GM12864 (cell line): ENCODE data around the gene NR6A1.

Source experiments
- DNase-seq: peaks from one replicate; pipeline ENCODE4 v3.0.0-alpha.2; 2011; ENCODE audit warnings: low read depth
- H3K4me3 ChIP-seq: 2 replicates; pipeline ENCODE4 v1.5.1; 2011; ENCODE audit warnings: mild to moderate bottlenecking, low read depth, low read length, control low read depth
- TF ChIP-seq, protein P1 (sequence below): IDR thresholded peaks from 2 replicates; pipeline ENCODE4 v1.5.1; 2011; ENCODE audit warnings: low read depth, mild to moderate bottlenecking, moderate library complexity, low read length, control low read depth, inconsistent platforms; ENCODE audit errors: missing control alignments

The NR6A1 gene

GRCh38 chr9:124795881-124796431 lies 24.8 kb upstream of the NR6A1 start:
- TF ChIP-seq, protein P1, sequence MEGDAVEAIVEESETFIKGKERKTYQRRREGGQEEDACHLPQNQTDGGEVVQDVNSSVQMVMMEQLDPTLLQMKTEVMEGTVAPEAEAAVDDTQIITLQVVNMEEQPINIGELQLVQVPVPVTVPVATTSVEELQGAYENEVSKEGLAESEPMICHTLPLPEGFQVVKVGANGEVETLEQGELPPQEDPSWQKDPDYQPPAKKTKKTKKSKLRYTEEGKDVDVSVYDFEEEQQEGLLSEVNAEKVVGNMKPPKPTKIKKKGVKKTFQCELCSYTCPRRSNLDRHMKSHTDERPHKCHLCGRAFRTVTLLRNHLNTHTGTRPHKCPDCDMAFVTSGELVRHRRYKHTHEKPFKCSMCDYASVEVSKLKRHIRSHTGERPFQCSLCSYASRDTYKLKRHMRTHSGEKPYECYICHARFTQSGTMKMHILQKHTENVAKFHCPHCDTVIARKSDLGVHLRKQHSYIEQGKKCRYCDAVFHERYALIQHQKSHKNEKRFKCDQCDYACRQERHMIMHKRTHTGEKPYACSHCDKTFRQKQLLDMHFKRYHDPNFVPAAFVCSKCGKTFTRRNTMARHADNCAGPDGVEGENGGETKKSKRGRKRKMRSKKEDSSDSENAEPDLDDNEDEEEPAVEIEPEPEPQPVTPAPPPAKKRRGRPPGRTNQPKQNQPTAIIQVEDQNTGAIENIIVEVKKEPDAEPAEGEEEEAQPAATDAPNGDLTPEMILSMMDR, result no peak
- DNase-seq, result no peak
- H3K4me3 ChIP-seq, result no peak overlapping the region

DNA sequence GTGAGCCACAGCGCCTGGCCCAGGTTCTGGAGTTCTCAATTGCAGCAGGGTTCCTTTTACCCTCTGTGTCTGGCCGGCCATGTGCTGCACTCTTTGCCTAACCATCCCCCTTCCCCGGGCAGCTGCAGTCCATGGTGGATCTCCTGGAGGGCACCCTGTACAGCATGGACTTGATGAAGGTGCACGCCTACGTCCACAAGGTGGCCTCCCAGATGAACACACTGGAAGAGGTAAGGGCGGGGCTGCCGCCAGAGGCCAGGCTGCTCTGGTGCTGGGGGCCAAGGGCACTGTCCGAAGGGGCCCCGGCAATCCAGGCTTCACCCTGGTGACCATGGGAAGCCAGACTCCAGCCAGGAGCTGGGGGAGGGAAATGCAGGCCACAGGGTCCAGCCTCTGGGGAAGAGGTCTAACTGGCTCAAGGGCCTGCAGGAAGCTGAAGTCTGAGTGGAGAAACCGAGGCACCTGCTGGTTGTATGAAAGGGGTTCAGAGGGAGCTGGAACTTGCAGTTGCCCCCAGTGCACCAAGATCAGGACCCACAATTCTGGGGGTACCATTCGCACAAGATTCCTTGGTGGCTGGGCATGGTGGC lies 23.9 kb upstream of the NR6A1 start:
- H3K4me3 ChIP-seq, result no peak overlapping the region
- no peak for DNase-seq

DNA sequence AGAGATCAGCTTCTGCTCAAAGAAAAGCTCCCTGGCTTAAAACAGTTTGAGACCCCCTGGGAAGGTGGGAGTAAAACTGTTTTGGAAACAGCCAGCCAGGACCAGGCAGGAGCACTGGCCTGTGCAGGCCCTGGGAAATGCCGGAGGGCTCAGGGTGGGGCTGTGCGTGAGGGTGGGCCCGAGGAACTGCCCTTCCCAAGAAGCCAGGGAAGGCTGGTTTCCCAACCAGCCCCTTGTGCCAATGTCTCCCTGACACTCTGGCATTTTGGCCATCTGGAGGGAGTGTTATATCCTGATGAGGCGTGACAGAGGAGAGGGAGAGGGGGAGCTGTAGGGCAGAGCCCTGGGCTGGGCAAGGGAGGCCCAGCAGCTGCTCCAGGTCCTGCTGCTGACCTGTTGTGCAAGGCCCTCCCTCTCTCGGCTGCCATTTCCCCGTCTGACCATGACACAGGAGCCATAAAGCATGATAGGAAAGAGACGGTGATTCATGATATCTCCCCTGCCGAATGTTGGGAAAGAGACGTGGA lies 22.0 kb upstream of the NR6A1 start:
- TF ChIP-seq, protein P1, result no peak
- DNase-seq, result no peak
- H3K4me3 ChIP-seq, result no peak overlapping the region

More for the DNA sequence above, 23.9 kb upstream of the NR6A1 start:
- TF ChIP-seq, protein P1, result peak; percentile 10

DNA sequence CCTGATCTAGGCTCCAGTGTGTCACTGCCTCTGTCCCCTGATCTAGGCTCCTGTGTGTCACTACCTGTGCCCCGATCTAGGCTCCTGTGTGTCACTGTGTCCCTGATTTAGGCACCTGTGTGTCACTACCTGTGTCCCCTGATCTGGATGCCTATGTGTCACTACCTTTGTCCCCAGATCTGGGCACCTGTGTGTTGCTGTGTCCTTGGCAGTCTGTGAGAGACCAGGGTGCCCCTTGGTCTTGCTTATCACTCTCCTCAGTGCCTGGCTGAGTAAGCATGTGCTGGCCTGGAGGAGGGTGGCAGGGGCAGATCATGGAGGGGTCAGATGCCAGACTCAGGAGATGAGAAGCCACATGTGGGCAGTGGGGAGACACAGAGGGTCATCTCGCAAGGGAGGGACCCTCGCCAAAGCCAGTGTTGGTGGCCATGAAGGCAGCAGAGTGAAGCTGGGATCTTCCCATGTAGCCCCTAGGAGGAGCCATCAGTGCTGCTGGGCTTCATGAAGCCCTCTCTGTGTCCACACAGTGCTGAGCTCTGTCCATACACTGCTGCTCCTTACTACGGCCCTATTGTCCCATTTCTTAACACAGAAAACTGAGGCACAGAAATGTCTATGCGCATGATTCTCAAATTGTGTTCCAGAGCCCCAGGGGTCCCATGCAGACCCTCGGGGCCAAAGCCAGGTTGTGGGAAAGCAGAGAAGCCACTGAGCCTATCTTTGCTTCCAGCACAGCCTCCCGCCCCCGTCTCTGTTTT lies 21.3 kb upstream of the NR6A1 start:
- H3K4me3 ChIP-seq, result no peak overlapping the region
- no peak for DNase-seq
- TF ChIP-seq, protein P1, result no peak

GRCh38 chr9:124790801-124791505 lies 19.8 kb upstream of the NR6A1 start:
- no peak overlapping the region for H3K4me3 ChIP-seq
- no peak for DNase-seq
- TF ChIP-seq, protein P1, result no peak

GRCh38 chr9:124790301-124790700 lies 19.2 kb upstream of the NR6A1 start:
- H3K4me3 ChIP-seq, result no peak overlapping the region
- TF ChIP-seq, protein P1, result no peak
- DNase-seq, result no peak
